ENCODE measurements around the gene CDC42EP4. TPM values are rescaled to one million over a fixed set of nuclear protein-coding genes. Genes with fewer than 3 reads are reported as not detected.

The CDC42EP4 gene
- total RNA-seq, 2 experiments from 2014 or later: not detected

DNA sequence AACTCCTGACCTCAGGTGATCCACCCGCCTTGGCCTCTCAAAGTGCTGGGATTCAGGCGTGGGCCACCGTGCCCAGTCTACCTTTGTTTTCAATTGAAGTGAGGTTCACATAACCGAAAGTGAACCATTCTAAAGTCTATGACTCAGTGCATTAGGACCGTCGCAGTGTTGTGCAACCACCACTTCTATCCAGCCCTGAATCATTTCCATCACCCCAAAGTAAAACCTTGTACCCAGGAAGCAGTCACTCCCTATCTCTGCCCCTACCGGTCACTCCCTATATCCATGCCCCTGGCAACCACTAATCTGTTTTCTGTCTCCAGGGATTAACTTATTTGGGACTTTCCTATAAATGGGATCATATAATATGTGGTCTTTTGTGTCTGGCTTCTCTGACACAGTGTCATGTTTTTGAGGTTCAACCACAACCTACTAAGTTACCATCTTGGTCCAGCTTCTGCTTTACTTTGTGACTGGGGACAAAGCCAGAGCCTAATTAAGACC is 28.3 kb upstream of the CDC42EP4 start:
- CTCF ChIA-PET (ENCODE audit: unreplicated experiment): no interaction called here
- no peaks in the 10 kb centered on the region for H3K36me3 ChIP-seq (ENCODE audit: insufficient read depth, low read length)
- POLR2A ChIA-PET: interaction anchor here (0.6 kb wide), 1 partner anchor 783 kb away, joined by 3 read pairs; no protein-coding TSS in a partner anchor
- H3K4me1 ChIP-seq (ENCODE audit: insufficient read depth, low read length, poor library complexity, severe bottlenecking): no peaks in the 10 kb centered on the region
- no peaks in the 10 kb centered on the region for H3K9me2 ChIP-seq (ENCODE audit: insufficient read depth, low read length)
- intact Hi-C loops (cut with micrococcal nuclease; ENCODE audit: unreplicated experiment): no loop called here
- no peaks in the 10 kb centered on the region for H3K79me2 ChIP-seq (ENCODE audit: insufficient read depth, low read depth, low read length)
- no TSS peak for BruUV-seq (replicated peaks)
- H3K9me3 ChIP-seq (ENCODE audit: low read length): no peaks in the 10 kb centered on the region
- TF ChIP-seq EZH2phosphoT487 (IDR thresholded peaks at IDR 0.05; ENCODE audit: borderline replicate concordance, low read depth, low read length): no peak
- TF ChIP-seq, protein P1, sequence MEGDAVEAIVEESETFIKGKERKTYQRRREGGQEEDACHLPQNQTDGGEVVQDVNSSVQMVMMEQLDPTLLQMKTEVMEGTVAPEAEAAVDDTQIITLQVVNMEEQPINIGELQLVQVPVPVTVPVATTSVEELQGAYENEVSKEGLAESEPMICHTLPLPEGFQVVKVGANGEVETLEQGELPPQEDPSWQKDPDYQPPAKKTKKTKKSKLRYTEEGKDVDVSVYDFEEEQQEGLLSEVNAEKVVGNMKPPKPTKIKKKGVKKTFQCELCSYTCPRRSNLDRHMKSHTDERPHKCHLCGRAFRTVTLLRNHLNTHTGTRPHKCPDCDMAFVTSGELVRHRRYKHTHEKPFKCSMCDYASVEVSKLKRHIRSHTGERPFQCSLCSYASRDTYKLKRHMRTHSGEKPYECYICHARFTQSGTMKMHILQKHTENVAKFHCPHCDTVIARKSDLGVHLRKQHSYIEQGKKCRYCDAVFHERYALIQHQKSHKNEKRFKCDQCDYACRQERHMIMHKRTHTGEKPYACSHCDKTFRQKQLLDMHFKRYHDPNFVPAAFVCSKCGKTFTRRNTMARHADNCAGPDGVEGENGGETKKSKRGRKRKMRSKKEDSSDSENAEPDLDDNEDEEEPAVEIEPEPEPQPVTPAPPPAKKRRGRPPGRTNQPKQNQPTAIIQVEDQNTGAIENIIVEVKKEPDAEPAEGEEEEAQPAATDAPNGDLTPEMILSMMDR (conservative IDR thresholded peaks at IDR 0.05; ENCODE audit: low read length): no peak
- no peak overlapping the region for H3K4me2 ChIP-seq (ENCODE audit: low read length)
- no peaks in the 10 kb centered on the region for H4K20me1 ChIP-seq (ENCODE audit: insufficient read depth, low read length)
- H3K27ac ChIP-seq (ENCODE audit: low read depth, low read length, poor library complexity, severe bottlenecking): no peak overlapping the region
- DNase-seq (ENCODE audit: low spot score): no peak
- no peak overlapping the region for H2AFZ ChIP-seq (ENCODE audit: low read length)
- no peak overlapping the region for H3K4me3 ChIP-seq (ENCODE audit: low read depth, low read length, poor library complexity, severe bottlenecking)

GRCh38 chr17:73338566-73339197 is 26.9 kb upstream of the CDC42EP4 start:
- H3K4me1 ChIP-seq (ENCODE audit: insufficient read depth, low read length, poor library complexity, severe bottlenecking): no peaks in the 10 kb centered on the region
- no peak overlapping the region for H3K4me2 ChIP-seq (ENCODE audit: low read length)
- POLR2A ChIA-PET: interaction anchor here (0.5 to 0.7 kb wide), 2 partner anchors 903 to 1855 kb away, joined by 3 to 4 read pairs; no protein-coding TSS in a partner anchor
- DNase-seq (ENCODE audit: low spot score): no peak
- no peaks in the 10 kb centered on the region for H4K20me1 ChIP-seq (ENCODE audit: insufficient read depth, low read length)
- no peaks in the 10 kb centered on the region for H3K79me2 ChIP-seq (ENCODE audit: insufficient read depth, low read depth, low read length)
- H2AFZ ChIP-seq (ENCODE audit: low read length): no peak overlapping the region
- BruUV-seq (replicated peaks): no TSS peak
- TF ChIP-seq, protein P1 (conservative IDR thresholded peaks at IDR 0.05; ENCODE audit: low read length): no peak
- no peak for TF ChIP-seq EZH2phosphoT487 (IDR thresholded peaks at IDR 0.05; ENCODE audit: borderline replicate concordance, low read depth, low read length)
- H3K36me3 ChIP-seq (ENCODE audit: insufficient read depth, low read length): no peaks in the 10 kb centered on the region
- CTCF ChIA-PET (ENCODE audit: unreplicated experiment): no interaction called here
- no peaks in the 10 kb centered on the region for H3K9me2 ChIP-seq (ENCODE audit: insufficient read depth, low read length)
- no peak overlapping the region for H3K4me3 ChIP-seq (ENCODE audit: low read depth, low read length, poor library complexity, severe bottlenecking)
- intact Hi-C loops (cut with micrococcal nuclease; ENCODE audit: unreplicated experiment): no loop called here
- H3K27ac ChIP-seq (ENCODE audit: low read depth, low read length, poor library complexity, severe bottlenecking): no peak overlapping the region
- no peaks in the 10 kb centered on the region for H3K9me3 ChIP-seq (ENCODE audit: low read length)

DNA sequence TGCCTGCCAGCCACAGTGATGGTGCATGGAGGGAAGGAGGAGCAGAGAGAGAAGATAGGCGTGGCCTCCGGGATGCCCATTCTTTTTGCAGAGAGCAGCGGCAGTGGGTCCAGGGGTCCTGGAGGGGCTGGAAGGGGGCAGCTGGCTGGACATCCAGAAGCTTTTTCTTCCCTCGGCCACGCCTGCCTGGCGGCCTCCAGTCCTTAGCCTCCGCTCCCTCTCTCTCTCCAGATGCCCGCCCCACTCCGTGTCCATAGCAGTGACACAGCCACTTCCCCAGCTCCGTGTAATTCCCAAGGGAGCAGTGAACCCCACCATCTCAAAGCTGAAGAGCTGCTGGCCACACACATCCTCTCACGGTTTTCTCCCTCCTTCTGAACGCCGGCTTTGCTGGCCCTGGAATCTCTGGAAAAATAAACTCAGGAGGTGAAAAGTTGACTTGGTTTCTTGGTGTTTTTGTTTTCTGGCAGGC is 26.3 kb upstream of the CDC42EP4 start:
- no peaks in the 10 kb centered on the region for H3K9me2 ChIP-seq (ENCODE audit: insufficient read depth, low read length)
- H3K9me3 ChIP-seq (ENCODE audit: low read length): no peaks in the 10 kb centered on the region
- no peak overlapping the region for H2AFZ ChIP-seq (ENCODE audit: low read length)
- no TSS peak for BruUV-seq (replicated peaks)
- no peak overlapping the region for H3K4me3 ChIP-seq (ENCODE audit: low read depth, low read length, poor library complexity, severe bottlenecking)
- DNase-seq (ENCODE audit: low spot score): no peak
- H3K27ac ChIP-seq (ENCODE audit: low read depth, low read length, poor library complexity, severe bottlenecking): no peak overlapping the region
- CTCF ChIA-PET (ENCODE audit: unreplicated experiment): no interaction called here
- no peaks in the 10 kb centered on the region for H4K20me1 ChIP-seq (ENCODE audit: insufficient read depth, low read length)
- POLR2A ChIA-PET: no interaction called here
- TF ChIP-seq, protein P1 (conservative IDR thresholded peaks at IDR 0.05; ENCODE audit: low read length): no peak
- no peak for TF ChIP-seq EZH2phosphoT487 (IDR thresholded peaks at IDR 0.05; ENCODE audit: borderline replicate concordance, low read depth, low read length)
- H3K36me3 ChIP-seq (ENCODE audit: insufficient read depth, low read length): no peaks in the 10 kb centered on the region
- no peaks in the 10 kb centered on the region for H3K4me1 ChIP-seq (ENCODE audit: insufficient read depth, low read length, poor library complexity, severe bottlenecking)
- intact Hi-C loops (cut with micrococcal nuclease; ENCODE audit: unreplicated experiment): no loop called here
- no peaks in the 10 kb centered on the region for H3K79me2 ChIP-seq (ENCODE audit: insufficient read depth, low read depth, low read length)
- H3K4me2 ChIP-seq (ENCODE audit: low read length): no peak overlapping the region
